ENCODE results near the gene RPL37A.

GRCh38 chr2:216453955-216454614, 44.6 kb upstream of the RPL37A start:
- TF ChIP-seq, protein P1, sequence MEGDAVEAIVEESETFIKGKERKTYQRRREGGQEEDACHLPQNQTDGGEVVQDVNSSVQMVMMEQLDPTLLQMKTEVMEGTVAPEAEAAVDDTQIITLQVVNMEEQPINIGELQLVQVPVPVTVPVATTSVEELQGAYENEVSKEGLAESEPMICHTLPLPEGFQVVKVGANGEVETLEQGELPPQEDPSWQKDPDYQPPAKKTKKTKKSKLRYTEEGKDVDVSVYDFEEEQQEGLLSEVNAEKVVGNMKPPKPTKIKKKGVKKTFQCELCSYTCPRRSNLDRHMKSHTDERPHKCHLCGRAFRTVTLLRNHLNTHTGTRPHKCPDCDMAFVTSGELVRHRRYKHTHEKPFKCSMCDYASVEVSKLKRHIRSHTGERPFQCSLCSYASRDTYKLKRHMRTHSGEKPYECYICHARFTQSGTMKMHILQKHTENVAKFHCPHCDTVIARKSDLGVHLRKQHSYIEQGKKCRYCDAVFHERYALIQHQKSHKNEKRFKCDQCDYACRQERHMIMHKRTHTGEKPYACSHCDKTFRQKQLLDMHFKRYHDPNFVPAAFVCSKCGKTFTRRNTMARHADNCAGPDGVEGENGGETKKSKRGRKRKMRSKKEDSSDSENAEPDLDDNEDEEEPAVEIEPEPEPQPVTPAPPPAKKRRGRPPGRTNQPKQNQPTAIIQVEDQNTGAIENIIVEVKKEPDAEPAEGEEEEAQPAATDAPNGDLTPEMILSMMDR (IDR thresholded peaks at IDR 0.05): no peak
- TF ChIP-seq POLR2A (IDR thresholded peaks at IDR 0.05): no peak
